Amygdala (tissue), 56 donors: Measurements from ENCODE around the gene UNC45A.
"Not testable (repeated sequence)": the region's sequence is repeated elsewhere in the genome, so short reads cannot be mapped to it uniquely, and the experiment has no call there.

Source experiments
- DNase-seq, 56 donors: peaks; one replicate each; lab custom pipeline; 2025; lab: John Stamatoyannopoulos, UW

UNC45A gene

GRCh38 chr15:90914305-90915080 is 20.6 kb upstream of the UNC45A start:
- DNase-seq, result no peak

GRCh38 chr15:90915216-90915807 is 19.8 kb upstream of the UNC45A start:
- DNase-seq, result no peak

- peak in 5 of 56 donors; percentile 8 to 20 (median 15) for DNase-seq
Measured at GRCh38 chr15:90915808-90916440, 19.2 kb upstream of the UNC45A start.

- DNase-seq, result no peak
Measured at GRCh38 chr15:90916461-90916860, 18.6 kb upstream of the UNC45A start.

GRCh38 chr15:90917569-90917968 is 17.5 kb upstream of the UNC45A start:
- DNase-seq, result no peak

GRCh38 chr15:90918034-90918788 is 16.9 kb upstream of the UNC45A start:
- no peak for DNase-seq

- no peak for DNase-seq
Measured at GRCh38 chr15:90918835-90919234, 16.2 kb upstream of the UNC45A start.

GRCh38 chr15:90921887-90922286 is 13.2 kb upstream of the UNC45A start:
- no peak for DNase-seq

- not testable (repeated sequence) for DNase-seq
Measured at GRCh38 chr15:90922712-90923322, 12.3 kb upstream of the UNC45A start.

- DNase-seq, result no peak
Measured at GRCh38 chr15:90924375-90924774, 10.7 kb upstream of the UNC45A start.

- DNase-seq, result not testable (repeated sequence)
Measured at GRCh38 chr15:90926766-90927165, 8.3 kb upstream of the UNC45A start.

- DNase-seq, result not testable (repeated sequence)
Measured at GRCh38 chr15:90928106-90928505, 7.0 kb upstream of the UNC45A start.

GRCh38 chr15:90929246-90930019 is 5.7 kb upstream of the UNC45A start:
- DNase-seq, result no peak

- no peak for DNase-seq
Measured at GRCh38 chr15:90930861-90931574, 4.1 kb upstream of the UNC45A start.

GRCh38 chr15:90931575-90931827 is 3.6 kb upstream of the UNC45A start:
- DNase-seq, result no peak

GRCh38 chr15:90931828-90932659 is 3.0 kb upstream of the UNC45A start, which contains the start of gene HDDC3:
Gene HDDC3, minus strand, starts transcription at chr15:90932549. Its CDS starts 9 bp downstream, at chr15:90932540.
- peak in 55 of 56 donors; percentile 11 to 93 (median 64) for DNase-seq

- DNase-seq, result no peak
Measured at GRCh38 chr15:90932660-90932991, 2.5 kb upstream of the UNC45A start.

- DNase-seq, result no peak
Measured at GRCh38 chr15:90933301-90933700, 1.8 kb upstream of the UNC45A start.
